Adrenal gland (tissue), 5 donors: ENCODE data around the gene PDX1.

ENCODE experiments used
- CTCF ChIP-seq, 6 experiments: fragments of 450-650 bp in 4 of 6; fragments of 200-600 bp in 2 of 6; sonication (generic) in 1 of 6; IDR thresholded peaks; 1 replicate in 5 of 6; 2 replicates in 1 of 6; pipeline versions ENCODE4 v1.5.1 to v1.8.0; 2016 to 2021; ENCODE audit warnings: antibody characterized with exemption in 6 of 6, mild to moderate bottlenecking in 2 of 6, moderate library complexity in 1 of 6
- POLR2A ChIP-seq, 2 donors: fragments of 450-650 bp; IDR thresholded peaks; one replicate each; pipeline ENCODE4 v1.6.1; 2017; ENCODE audit warnings: antibody characterized with exemption in 2 of 2, mild to moderate bottlenecking in 2 of 2, moderate library complexity in 1 of 2
- donor health status: DM: no; HTN: no; CAD: no.

DNA sequence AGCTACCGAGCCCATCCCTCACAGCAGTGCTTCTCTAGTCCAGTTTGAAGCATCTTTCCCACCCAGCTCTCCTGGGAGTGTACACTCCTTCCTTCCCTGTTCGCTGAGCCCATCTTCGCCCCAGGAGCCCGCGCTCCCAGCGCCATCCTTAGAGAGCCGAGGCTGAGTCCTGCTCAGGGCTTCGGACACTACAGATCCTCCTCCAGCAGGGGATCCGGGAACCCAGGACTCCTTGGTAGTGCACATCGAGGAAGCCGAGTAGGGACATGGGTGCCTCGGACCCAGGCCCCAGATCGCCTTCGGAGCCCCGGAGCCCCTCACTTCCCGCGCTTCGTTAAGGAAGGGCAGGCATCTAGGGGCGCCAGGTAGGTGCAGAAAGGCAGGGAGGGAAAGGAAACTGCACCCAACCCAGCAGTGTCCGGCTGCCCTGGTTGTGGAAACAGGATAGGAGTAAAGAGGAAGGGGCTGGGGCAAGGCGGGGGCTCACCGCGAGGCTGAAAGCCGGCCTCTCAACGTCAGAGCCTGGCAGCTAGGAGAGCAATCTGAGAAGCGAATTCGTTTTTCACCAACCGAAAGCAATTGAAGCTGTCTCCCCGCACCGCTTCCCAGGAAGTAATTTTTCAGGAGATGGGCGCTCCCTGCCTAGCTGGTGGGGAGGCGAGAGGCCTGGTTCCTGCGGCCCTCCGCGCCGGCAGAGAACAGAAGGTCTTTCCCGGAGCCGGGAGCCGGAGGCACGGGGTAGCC, 1.0 kb downstream of the PDX1 start:
- TF ChIP-seq CTCF (IDR thresholded peaks at IDR 0.05) (no peak), POLR2A (IDR thresholded peaks at IDR 0.05) (no peak)
